ENCODE measurements around the gene PRXL2B.
"Not testable (repeated sequence)": the region's sequence is repeated elsewhere in the genome, so short reads cannot be mapped to it uniquely, and the experiment has no call there.

The PRXL2B gene

GRCh38 chr1:2586154-2587070, at the start of gene PRXL2B:
TSS of gene PRXL2B (plus strand) at chr1:2586777. CDS start at chr1:2586886, 109 bp downstream.
- peak; percentile 97 for DNase-seq

GRCh38 chr1:2537784-2538115, 48.8 kb upstream of the PRXL2B start:
- DNase-seq: no peak

- no peak for DNase-seq
These were observed 48.2 kb upstream of the PRXL2B start for GRCh38 chr1:2538376-2538775.

DNA sequence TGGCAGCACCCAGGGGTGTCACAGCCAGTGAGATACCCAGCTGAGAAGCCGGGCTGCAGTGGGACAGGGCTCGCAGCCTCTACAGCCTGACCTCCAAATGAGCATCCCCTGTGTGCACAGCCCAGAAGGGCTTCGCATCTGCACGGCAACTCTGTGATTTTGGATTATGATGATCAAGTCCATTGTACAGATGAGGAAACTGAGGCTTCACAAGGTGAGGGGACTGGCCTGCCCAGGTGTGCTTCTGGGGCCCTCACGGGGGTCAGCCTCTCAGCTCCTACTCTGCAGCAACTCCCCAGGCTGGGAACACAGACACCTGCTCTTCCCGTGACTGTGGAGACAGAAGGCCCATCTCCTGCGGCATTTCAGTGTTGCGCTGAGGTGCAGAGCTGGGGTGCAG, 47.7 kb upstream of the PRXL2B start:
- no peak for DNase-seq

DNA sequence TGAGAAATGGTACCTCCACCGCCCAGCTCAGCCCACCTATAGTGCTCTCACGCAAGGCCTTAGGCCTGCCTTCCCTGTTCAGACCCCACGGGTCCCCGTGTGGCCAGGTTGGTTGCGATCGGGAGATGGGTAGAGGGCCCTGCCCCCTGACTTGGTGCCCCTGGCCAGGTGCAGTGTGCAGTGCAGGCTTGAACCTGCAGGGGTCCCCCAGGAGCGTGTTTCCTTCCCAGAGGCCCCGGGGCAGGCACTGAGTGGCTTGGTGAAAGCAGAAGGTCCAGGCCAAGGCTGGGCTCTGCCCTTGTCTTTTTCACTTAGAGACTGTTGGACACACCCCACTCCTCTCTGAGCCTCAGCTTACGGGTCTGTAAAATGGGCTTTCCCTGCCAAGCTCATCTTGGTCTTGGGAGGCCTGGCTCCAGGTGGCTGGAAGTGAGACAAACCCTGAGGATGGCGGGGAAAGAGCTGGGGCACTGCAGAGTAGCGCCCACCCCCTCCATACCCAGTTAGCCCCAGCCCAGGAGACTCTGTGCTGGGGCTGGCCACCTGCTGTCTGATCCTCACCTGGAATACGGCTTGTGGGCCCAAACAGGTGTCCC, 47.2 kb upstream of the PRXL2B start:
- no peak for DNase-seq

DNA sequence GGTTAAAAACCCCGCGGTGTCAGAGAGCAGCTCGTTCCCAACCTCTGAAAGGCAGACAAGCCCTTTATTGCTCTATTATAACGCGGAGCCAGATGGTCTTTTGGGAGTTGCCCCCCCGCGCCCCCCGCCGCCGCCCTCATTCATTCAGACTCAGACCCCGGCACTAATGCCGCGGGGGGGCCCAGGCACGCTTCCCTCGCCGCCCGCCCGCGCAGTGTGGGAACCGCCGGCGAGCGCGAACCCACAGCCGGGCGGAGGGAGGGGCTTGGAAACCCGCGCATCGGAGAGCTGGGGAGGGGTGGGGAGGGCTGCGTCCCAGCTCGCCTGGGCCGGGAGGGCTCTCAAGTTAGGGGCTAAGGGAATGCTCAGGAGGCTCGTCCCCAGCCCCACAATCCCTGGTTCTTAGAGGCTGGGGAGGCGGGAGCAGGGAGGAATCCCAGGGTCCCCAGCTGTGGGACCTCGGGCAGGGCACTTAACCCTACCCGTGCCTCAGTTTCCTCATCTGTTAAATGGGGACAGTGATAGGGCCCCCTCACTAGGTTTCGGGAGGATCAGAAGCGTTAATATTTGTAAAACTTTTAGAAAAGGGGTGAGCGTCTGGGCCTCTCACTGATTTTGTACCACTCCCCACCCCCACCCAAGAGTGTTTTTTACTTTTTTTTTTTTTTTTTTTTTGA, 45.6 kb upstream of the PRXL2B start:
- no peak for DNase-seq

DNA sequence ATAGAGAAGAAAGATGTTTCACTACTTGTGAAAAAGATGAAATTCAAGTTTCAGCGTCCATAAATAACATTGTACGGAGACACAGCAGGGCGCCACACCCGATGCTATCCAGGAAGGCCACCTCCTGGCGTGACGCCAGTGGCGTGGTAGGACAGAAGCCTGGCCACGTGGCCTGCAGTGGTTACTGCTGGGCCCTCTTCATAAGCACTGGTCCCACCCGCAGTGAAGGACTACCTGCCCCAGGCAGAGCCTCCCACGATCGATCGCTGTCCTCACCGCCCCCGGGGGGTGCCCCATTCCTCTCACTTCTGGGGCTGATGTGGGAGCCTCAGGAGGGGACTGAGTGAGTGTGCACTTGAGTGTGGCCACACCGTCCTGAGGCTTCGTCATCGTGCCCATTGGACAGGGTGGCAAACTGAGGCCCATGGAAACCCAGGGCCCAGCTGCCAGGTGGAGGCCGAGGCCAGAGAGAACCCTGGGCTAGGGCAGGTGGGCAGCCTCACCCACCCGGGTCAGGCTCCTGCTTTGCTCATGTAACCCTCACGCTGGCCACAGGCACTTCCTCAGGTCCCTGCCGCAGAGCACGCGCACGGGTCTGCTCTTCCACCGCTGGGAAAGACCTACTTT, 44.8 kb upstream of the PRXL2B start:
- no peak for DNase-seq

DNA sequence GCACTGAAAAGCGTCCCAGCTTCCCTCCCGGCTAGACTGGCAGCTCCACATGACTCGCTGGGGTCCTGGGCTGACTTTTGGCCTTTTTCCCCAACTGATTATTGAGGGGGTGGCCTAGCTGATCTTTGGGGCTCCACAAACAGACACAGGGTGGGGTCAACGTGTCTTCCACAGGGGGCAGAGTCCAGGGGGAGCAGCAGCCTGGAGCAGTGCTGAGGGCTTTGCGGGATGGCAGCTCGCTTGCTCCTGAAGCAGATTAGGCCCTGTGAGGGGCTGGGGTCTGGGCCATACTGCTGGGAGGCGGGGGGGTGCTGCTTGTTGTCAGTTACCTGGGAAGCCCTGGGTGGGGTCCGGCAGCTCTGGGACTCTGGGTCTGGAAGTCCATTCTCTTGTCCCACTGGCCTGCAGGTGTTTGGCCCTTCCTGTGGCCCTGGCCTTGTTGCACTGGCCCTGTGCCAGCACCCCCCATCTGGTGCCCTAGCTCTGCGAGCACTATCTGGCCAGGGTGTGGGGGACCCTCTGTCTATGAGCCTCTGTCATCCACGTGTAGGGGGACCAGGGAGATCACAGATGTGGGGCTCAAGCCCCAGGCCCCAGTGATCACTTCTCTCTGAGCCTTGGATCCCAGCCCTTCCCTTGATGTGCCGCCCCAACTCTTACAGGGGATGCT, 44.2 kb upstream of the PRXL2B start:
- no peak for DNase-seq

DNA sequence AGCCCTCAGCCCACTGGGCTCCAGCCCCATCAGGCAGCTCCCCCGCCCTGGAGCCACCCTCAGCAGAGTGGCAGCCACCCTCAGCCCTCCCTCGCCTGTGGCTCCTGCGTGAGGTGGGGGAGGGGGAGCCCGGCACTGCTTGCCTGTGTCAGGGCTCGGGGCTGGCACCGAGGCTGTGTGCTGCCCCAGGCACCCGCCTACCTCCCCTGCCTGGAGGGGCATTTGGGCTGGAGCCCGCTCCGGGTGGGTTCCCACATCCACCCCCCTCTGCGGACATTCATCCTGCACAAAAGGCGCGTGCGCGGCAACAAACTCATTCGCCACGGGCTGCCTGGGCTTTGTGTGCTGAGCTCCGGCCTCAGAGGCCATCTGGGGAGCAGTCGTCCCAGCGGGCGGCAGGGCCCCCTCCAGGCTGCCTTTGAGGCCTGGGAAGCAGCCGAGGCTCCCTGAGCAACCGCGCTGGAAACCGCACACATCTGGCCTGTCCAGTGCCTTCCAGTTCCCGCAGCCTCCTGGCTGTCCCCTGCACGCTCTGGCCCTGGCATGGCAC, 43.0 kb upstream of the PRXL2B start:
- no peak for DNase-seq

DNA sequence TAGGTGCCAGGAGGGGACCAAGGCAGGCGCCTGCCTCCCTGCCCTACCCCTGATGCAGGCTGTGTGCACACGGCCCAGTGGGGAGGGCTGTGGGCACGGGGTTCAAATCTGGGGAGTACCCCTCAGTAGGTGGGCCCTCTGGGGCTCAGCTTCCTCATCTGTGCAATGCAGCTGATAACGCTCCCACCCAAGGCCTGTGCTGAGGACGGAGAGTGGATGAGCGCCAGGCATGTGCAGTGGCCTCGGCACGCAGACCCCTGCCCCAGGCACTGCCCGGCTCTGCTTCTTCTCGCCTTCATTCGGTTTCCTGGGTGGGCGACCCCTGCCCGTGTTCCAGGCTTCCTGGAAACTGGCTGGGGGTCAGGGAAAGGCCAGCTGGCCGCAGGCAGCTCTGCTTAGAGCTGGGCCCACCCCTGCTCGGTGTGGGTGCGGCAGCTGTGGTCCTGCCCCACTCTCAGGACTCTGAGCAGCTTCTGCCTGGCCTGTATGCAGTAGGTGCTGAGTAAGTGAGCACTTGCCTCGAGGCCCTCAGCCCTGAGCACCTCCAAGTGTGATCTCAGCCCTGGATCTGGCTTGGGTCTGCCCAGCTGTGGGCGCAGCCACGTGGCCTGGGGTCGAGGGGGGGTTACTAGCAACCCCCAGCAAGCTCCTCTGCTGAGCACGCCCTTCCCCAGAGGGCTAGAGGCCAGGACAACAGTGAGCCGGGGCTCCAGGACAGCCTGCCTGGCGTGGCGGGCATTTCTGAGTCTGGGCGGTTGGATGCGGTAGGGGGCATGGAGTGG, 42.3 kb upstream of the PRXL2B start:
- DNase-seq: no peak

DNA sequence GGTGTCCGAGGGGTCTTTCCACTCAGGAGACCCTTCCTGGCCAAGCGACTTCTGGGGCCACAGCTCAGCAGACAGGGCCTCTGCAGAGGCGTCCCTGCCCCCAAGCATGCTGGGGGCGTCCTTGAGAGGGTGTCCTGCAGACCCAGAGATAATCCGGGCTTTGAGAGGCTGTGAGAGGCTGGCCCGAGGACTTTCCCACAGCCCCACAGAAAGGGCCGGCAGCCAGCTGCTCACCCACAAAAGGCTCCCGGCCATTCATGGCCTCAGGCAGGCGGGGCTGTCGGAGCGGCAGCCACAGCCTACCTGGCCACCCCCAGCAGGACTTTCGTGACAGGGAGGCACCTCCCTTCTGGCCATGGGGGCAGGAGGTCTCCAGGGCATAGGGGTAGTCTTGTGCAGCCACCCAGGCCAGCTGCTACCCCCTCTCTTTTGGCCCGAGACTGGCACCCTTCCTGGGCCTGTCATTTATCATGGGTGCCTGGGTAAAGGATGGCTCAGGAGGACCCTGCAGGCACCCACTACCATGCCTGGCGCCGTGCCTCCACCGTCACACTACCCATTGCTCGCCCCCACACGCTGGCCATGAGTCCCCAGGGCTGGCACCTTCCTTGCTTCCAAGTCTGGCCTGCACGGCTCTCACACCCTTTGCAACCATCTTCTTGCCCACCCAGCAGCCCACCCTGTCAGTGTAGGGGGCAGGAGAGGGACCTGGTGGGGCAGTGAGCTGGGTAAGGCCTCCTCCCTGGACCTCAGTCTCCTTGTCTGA, 41.5 kb upstream of the PRXL2B start:
- DNase-seq: no peak

GRCh38 chr1:2545754-2546514, 40.6 kb upstream of the PRXL2B start:
- DNase-seq: peak; percentile 84

GRCh38 chr1:2546515-2547209, 39.9 kb upstream of the PRXL2B start:
- peak; percentile 75 for DNase-seq

- DNase-seq: no peak
These were observed 39.1 kb upstream of the PRXL2B start for GRCh38 chr1:2547210-2548067.

- peak; percentile 72 for DNase-seq
These were observed 38.4 kb upstream of the PRXL2B start for GRCh38 chr1:2548068-2548589.

GRCh38 chr1:2549367-2550029, 37.1 kb upstream of the PRXL2B start:
- not testable (repeated sequence) for DNase-seq

GRCh38 chr1:2550309-2550861, 36.2 kb upstream of the PRXL2B start:
- not testable (repeated sequence) for DNase-seq
